Gastrocnemius medialis (tissue), 4 donors: ENCODE data around the gene TRMT44. TPM values are rescaled to one million over a fixed set of nuclear protein-coding genes. Genes with fewer than 3 reads are reported as not detected.

Experiments used
- ATAC-seq, 2 donors: fragments of 150-250 bp; one replicate each; pipeline ENCODE4 v1.9.1; 2016
- DNase-seq, 2 donors: peaks; one replicate each; pipeline ENCODE4 v3.0.0-alpha.2; 2019
- H3K27ac ChIP-seq, 4 donors: fragments of 200-600 bp; sonication (generic); 1 replicate in 1 of 4; 2 replicates in 3 of 4; pipeline ENCODE4 v1.5.1; 2016 to 2018; ENCODE audit warnings: mild to moderate bottlenecking in 2 of 4, moderate library complexity in 1 of 4
- H3K27me3 ChIP-seq, 3 donors: fragments of 200-600 bp; sonication (generic) in 2 of 3; 1 replicate in 1 of 3; 2 replicates in 2 of 3; pipeline versions ENCODE4 v1.5.1 to v1.6.0; 2016 to 2019; ENCODE audit warnings: mild to moderate bottlenecking in 1 of 3, moderate library complexity in 1 of 3
- H3K36me3 ChIP-seq, 2 donors: fragments of 200-600 bp; sonication (generic) in 1 of 2; one replicate each; pipeline ENCODE4 v1.5.1; 2017 to 2018
- H3K4me1 ChIP-seq, 2 donors: fragments of 200-600 bp; sonication (generic) in 1 of 2; one replicate each; pipeline ENCODE4 v1.5.1; 2016 to 2017; ENCODE audit warnings: mild to moderate bottlenecking in 2 of 2
- H3K4me3 ChIP-seq, 4 donors: fragments of 200-600 bp; sonication (generic) in 3 of 4; 1 replicate in 1 of 4; 2 replicates in 3 of 4; pipeline ENCODE4 v1.5.1; 2016 to 2019; ENCODE audit warnings: mild to moderate bottlenecking in 2 of 4
- H3K9me3 ChIP-seq, 3 donors: fragments of 200-600 bp; sonication (generic) in 2 of 3; 1 replicate in 1 of 3; 2 replicates in 2 of 3; pipeline ENCODE4 v1.5.1; 2016 to 2019
- CTCF ChIP-seq, 5 experiments: fragments of 450-650 bp in 3 of 5; fragments of 200-600 bp in 2 of 5; sonication (generic) in 2 of 5; IDR thresholded peaks in 4 of 5; conservative IDR thresholded peaks in 1 of 5; 1 replicate in 4 of 5; 2 replicates in 1 of 5; pipeline ENCODE4 v1.5.1; 2016 to 2019; ENCODE audit warnings: antibody characterized with exemption in 5 of 5, mild to moderate bottlenecking in 3 of 5, moderate library complexity in 3 of 5
- POLR2A ChIP-seq, 2 donors: fragments of 450-650 bp; IDR thresholded peaks; one replicate each; pipeline ENCODE4 v1.6.1; 2017; ENCODE audit warnings: antibody characterized with exemption in 2 of 2, mild to moderate bottlenecking in 2 of 2, moderate library complexity in 2 of 2
- in situ Hi-C, 4 donors: fragments of 200-750 bp; cut with MboI; loops; one replicate each; pipeline versions ENCODE4 v1.15.0 to v1.8.0; 2017; ENCODE audit warnings: low sequenced_read_pairs in 4 of 4
- intact Hi-C: fragments of 100-400 bp; cut with DNase I; formaldehyde crosslinking; loops from one replicate; pipeline ENCODE4 v1.15.1; 2023; ENCODE audit warnings: low total_unique reads
- total RNA-seq, 4 donors: library from RNA; depleted of rRNA; stranded (reverse); fragments of >200 nt; gene quantifications; one replicate each; pipeline versions ENCODE4 v1.1.0 to v1.2.3, GENCODE V29; 2016

The TRMT44 gene
- total RNA-seq, 4 donors from 2014 or later: 7.5 to 16.4 (median 10.2) TPM

- Histone ChIP-seq H3K36me3 (peaks cover 0 to 51% of the 10 kb centered on the region in 2 donors), H3K4me3 (no peak overlapping the region), H3K9me3 (no peaks in the 10 kb centered on the region), H3K27me3 (no peaks in the 10 kb centered on the region), H3K27ac (no peak overlapping the region), H3K4me1 (no peaks in the 10 kb centered on the region)
- in situ Hi-C loops (no loop called here), intact Hi-C loops (no loop called here)
- TF ChIP-seq POLR2A (IDR thresholded peaks at IDR 0.05): no peak
- no peak for TF ChIP-seq CTCF (IDR thresholded peaks at IDR 0.05 in 4 of 5, conservative IDR thresholded peaks at IDR 0.05 in 1 of 5)
- DNase-seq (no peak), ATAC-seq (no peak)
Observed at GRCh38 chr4:8410066-8410625, 30.4 kb upstream of the TRMT44 start.

- no peaks in the 10 kb centered on the region for H3K4me1 ChIP-seq
- no peak for DNase-seq
- in situ Hi-C loops: no loop called here
- intact Hi-C loops: no loop called here
- peak; percentile 48 to 62 for ATAC-seq
- no peaks in the 10 kb centered on the region for H3K9me3 ChIP-seq
- H3K27me3 ChIP-seq: no peaks in the 10 kb centered on the region
- TF ChIP-seq CTCF (IDR thresholded peaks at IDR 0.05 in 4 of 5, conservative IDR thresholded peaks at IDR 0.05 in 1 of 5): peak in 3 of 5 experiments; percentile 10 to 30 (median 21)
- TF ChIP-seq POLR2A (IDR thresholded peaks at IDR 0.05): no peak
- H3K36me3 ChIP-seq: peaks cover 0 to 51% of the 10 kb centered on the region in 2 donors
- no peak overlapping the region for H3K4me3 ChIP-seq
- no peak overlapping the region for H3K27ac ChIP-seq
Observed at GRCh38 chr4:8410641-8411271, 29.8 kb upstream of the TRMT44 start.

GRCh38 chr4:8411351-8412180 lies 29.0 kb upstream of the TRMT44 start:
- Histone ChIP-seq H3K27ac (no peak overlapping the region), H3K27me3 (no peaks in the 10 kb centered on the region), H3K4me3 (no peak overlapping the region), H3K36me3 (peaks cover 0 to 48% of the 10 kb centered on the region in 2 donors), H3K9me3 (no peaks in the 10 kb centered on the region), H3K4me1 (no peaks in the 10 kb centered on the region)
- no peak for ATAC-seq
- TF ChIP-seq POLR2A (IDR thresholded peaks at IDR 0.05) (no peak), CTCF (IDR thresholded peaks at IDR 0.05 in 4 of 5, conservative IDR thresholded peaks at IDR 0.05 in 1 of 5) (no peak)
- in situ Hi-C loops (no loop called here), intact Hi-C loops (no loop called here)
- no peak for DNase-seq

- Histone ChIP-seq H3K4me1 (no peaks in the 10 kb centered on the region), H3K27me3 (no peaks in the 10 kb centered on the region), H3K27ac (no peak overlapping the region), H3K36me3 (peaks cover 0 to 47% of the 10 kb centered on the region in 2 donors), H3K9me3 (no peaks in the 10 kb centered on the region), H3K4me3 (no peak overlapping the region)
- intact Hi-C loops: no loop called here
- in situ Hi-C loops: no loop called here
- ATAC-seq (no peak), DNase-seq (no peak)
- TF ChIP-seq POLR2A (IDR thresholded peaks at IDR 0.05) (no peak), CTCF (IDR thresholded peaks at IDR 0.05 in 4 of 5, conservative IDR thresholded peaks at IDR 0.05 in 1 of 5) (no peak)
Observed at GRCh38 chr4:8412288-8412687, 28.3 kb upstream of the TRMT44 start.
